HS-5 (cell line): Measurements from ENCODE around the gene IL1R2.

ENCODE experiments used
- DNase-seq: peaks from one replicate; pipeline ENCODE4 v3.0.0-alpha.2; 2012; ENCODE audit warnings: low read depth

IL1R2 gene, protein sequence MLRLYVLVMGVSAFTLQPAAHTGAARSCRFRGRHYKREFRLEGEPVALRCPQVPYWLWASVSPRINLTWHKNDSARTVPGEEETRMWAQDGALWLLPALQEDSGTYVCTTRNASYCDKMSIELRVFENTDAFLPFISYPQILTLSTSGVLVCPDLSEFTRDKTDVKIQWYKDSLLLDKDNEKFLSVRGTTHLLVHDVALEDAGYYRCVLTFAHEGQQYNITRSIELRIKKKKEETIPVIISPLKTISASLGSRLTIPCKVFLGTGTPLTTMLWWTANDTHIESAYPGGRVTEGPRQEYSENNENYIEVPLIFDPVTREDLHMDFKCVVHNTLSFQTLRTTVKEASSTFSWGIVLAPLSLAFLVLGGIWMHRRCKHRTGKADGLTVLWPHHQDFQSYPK

DNA sequence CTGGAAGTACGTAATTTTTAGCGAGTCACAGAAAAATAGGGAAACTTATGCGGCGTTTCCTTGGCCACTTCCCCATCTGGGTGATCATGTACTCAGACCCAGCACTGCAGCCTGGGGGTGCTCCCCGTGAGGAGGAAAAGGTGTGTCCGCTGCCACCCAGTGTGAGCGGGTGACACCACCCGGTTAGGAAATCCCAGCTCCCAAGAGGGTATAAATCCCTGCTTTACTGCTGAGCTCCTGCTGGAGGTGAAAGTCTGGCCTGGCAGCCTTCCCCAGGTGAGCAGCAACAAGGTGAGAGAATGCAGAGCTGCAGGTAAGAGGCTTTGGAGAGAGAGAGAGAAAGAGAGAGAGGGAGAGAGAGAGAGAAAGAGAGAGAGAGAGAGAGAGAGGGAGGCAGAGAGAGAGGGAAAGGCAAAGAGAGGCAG, at the start of gene IL1R2:
Gene IL1R2, plus strand, starts transcription at position 240 of the 425 bp plus-strand sequence. CDS start 16,616 bp downstream, outside the sequence.
- DNase-seq, result no peak

DNA sequence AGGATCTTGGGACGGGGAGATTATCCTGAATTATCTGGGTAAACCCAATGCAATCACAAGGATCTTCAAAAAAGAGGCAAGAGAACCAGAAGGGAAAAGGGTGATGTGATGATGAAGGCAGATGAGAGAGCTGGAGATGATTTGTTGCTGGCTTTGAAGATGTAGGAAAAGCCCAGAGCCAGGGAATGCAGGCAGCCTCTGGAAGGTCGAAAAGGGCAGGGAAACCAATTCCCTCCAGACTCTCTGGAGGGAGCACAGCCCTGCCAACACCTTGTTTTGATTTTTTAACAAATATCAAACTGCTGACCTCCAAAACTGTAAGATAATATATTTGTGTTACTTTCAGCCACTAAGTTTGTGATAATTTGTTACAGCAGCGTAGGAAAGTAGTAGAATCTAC, 48.9 kb upstream of the IL1R2 start:
- DNase-seq, result no peak

DNA sequence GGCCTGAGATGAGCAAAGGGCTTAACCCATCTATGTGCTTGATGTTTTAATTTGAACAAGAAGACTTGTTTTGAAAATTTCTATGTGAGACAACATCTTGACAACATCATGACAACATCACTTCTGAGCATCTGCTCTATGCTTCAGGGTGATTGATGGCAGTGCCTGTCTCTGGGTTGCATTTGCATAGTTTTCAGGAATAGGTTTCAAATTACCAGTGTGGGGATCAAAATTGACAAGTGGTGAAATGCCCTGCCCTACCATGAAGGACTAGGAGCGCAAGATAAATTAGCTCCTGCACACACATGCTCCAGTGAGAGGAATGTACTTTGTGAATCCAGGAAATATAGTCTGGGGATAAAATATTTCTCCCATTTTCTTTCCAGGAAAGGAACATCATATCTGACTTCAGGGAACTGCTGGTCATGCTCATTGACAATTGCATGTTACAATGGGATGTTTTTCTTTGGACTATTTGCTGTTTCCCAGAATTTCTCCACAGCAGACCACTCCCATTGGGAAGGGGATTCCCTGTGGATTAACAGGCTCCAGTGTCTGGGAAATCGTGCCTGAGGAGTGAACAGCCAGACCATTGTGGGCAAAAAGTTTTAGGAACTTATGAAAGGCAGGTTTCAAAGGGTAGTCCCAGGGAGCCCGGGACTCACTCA, 45.3 kb upstream of the IL1R2 start:
- DNase-seq, result no peak

DNA sequence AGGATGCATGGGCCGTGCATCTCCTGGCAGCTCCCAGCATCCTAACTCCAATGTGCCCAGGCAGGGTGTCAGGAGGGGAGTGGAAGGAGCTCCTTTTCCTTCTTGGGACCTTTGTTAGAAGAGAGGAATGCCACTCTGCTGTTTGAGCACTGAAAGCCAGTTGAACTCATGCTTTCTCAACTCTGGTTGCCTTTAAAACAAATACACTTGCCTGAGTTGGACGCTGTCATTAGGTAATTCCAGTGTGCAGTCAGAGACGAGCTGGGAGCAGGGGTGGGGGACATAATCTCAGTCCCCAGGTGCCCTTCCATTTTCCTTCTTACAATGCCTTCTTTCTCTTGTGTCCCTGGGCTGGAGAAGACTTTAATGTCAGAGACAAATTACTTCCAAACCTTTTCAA, 44.4 kb upstream of the IL1R2 start:
- no peak for DNase-seq

DNA sequence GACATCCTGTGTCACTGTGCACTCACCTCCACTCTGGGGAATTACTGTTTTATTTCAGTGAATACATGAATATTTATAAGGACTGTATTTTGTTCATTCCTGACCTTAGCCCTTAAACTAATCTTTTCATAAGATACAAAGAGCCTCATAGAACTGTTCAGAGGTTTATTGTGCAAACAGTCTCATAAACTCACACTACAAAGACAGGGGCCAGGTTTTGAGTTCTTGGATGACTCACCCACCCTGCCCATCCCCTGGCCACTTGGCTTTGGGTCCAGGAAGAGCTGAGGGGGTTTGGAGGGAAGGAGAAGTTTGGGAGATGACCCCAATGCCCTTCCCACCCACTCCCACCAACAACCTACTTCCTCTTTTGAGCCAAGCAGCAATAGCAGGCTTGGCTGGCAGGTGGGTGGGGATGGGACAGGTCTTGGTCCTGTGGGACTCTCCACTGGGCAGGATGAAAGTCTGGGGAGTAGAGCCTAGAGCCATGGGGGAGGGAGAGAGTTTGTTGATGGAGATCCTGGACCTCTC, 43.1 kb upstream of the IL1R2 start:
- no peak for DNase-seq

DNA sequence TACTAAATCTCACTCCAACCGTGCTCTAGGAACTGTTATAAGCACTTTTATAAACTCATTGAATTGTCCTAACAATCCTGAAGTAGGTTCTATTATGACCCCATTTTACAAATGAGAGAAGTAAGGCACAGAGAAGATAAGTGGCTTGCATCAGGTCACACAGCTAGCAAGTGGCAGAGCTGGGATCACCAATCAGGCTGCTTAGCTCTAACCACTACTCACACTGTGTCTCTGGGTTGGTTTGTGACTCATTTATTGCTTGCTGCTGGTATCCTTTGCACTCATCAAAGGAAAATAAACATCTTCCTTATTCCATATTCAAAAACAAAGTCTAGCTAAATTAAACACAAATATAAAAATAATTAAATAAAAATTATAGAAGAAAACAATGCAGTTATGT, 42.5 kb upstream of the IL1R2 start:
- DNase-seq, result no peak

DNA sequence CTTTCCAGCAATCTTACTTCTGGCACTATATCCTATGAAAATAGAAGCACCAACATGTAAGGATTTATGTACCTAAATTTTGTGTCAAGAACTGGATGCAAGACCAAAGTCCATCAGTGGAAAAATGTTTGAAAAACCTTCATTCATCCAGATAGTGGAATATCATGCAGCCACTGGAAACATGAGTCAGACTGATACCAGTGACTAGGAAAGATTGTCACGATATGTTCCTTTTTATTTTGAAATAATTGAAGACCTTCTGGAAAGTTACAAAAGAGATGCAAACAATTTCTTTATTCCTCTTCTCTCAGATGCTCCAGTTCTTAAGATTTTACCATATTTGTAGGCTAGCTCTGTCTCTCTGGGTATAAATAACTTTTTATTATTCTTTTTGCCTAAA, 40.5 kb upstream of the IL1R2 start:
- DNase-seq, result no peak

DNA sequence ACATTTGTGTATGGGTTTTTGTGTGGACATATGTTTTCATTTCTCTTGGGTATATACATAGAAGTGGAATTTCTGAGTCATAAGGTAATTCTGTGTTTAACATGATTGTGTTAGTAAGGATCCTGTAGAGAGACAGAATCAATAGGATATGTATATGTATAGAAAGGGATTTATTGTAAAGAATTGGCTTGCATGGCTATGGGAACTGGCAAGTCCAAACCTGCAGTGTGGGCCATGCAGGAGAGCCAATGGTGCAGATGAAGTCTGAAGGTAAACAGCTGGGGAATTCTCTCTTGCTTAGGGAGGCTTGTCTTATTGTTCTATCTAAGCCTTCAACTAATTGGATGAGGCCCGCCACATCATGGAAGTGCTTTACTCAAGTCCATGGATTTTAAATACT, 39.2 kb upstream of the IL1R2 start:
- no peak for DNase-seq

DNA sequence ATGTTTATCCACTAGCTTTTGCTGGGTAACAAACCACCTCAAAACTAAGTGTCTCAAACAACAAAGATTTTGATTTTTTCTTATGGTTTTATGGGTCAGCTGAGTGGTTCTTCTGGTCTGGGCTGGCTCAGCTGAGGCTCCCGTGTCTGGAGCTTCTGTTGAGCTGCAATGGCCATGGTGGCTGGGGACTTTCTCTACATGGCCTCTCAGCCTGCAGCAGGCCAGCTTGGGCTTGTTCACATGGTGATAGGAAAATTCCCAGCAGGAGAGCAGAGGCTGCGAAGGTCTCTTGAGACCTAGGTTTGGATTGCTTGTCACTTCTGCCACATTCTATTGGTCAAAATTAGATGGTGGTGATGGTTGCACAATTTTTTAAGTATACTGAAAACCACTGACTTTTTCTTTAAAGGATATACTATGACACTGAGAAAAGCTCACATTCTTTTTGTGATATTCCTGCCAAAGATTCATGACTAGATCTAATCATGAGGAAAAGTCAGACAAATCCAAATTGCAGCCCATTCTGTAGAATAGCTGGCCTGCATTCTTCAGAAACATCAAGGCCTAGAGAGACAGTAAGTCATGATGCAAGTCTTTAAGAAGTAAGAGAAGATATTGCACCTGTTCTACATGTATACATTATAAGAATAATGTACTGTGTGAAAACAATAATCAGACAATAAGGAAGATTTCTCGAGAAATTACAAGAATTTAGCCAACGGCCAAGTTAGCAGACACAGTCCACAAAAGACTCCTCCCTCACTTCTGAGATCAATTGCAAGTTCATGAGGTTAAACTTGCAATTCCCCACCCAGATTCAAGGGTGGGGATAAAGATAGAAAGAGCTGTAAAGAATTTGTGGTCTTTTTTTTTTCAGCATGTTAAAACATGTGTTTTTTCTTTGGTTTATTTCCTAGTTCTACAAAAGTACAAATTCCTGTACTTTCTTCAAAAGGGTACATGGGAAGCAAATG, 35.0 kb upstream of the IL1R2 start:
- DNase-seq, result no peak

DNA sequence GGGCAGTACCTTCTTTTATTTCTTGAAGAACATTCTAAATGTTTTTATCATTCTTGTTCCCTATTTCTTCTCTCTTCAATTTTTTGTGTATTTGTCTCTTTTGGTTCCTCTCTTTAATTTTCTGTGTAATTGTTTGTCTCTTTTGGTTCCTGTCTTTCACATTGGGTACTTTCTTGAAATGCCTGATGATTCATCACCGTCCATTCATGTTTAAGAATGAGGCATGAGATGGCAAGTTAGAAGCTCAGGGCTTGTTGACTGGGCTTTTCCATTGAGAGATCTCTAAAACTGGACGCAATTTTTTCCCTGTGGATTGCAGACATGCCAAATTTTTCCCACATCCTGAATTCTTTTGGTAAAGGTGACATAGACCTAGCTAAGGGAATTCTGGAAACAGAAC, 33.7 kb upstream of the IL1R2 start:
- DNase-seq, result no peak

DNA sequence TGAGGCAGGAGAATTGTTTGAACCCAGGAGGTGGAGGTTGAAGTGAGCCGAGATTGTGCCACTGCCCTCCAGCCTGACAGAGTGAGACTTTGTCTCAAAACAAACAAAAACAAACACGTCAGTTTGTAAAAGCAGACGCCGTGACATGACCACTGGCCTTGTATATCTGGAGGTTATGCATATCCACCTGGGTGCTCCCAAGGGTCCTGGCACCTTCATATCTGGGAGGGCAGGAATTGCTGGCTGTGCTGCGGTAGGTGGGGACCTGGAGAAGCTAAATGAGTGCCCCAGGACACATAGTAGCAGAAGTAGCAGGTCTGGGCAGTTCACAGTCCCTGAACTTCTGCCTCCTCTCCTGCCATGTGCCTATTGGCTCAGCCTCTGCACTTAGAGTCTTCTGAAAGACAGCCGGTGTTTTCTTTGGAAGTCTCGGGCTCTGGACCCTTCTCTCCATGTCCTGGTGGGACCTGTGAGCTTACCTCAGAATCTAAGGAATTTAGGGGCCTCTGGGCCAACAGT, 30.9 kb upstream of the IL1R2 start:
- DNase-seq, result no peak

DNA sequence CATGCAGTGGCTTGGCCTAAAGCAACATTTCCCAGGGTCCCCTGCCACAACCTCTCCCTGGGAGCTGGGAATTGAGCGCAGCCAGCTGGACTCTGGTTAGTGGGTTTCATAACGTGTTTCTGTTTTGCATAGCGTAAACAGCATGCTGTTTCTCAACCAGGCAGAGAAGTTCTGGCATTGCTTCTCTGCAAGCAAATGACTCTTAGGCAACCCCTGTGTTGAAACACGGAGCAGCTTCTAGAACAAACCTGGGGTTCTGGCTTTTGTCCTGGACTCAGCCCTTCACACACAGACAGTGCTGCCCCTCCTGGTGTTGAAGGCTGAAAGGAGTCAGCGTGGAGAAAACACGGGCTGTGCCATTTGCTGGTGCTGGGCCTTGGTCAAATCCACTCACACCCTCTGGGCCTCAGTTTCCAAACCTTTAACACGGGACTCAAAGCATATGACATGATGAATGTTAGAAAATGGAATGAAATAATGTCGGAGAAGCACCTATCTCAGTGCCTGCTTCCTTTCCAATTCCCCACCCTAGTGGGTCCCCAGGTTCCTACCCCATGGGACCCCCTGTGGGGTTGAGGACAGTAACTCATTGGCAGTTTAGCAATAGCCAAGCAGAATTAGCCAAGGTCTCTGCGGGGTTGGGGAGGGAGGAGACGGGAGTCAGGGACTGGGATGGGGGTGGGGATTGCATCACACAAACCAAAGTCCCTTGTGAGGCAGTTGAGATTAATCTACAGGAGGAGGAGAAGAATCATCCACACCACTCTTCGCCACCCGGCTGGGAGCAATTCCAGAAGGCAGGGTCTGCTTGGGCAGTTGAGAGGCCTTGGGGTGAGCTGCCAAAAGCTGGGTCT, 30.2 kb upstream of the IL1R2 start:
- DNase-seq, result no peak

DNA sequence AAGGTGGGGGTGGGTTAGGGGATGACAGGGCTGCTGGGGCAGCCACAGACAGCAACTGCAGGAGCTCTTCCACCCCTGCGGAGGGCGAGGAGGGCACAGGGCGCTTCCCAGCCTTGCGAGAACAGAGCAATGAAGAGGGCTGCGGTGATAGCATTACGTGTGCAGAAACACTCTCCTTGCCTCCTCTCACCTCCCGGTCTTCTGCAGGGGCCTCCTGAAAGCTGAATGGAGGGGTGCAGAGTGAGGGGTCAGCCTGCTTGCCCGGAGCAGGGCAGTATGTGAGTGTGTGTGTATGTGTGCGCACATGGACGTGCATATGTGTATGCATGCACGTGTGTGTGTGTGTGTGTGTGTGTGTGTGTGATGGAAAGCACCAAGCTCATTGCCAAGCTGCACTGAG, 29.5 kb upstream of the IL1R2 start:
- no peak for DNase-seq

DNA sequence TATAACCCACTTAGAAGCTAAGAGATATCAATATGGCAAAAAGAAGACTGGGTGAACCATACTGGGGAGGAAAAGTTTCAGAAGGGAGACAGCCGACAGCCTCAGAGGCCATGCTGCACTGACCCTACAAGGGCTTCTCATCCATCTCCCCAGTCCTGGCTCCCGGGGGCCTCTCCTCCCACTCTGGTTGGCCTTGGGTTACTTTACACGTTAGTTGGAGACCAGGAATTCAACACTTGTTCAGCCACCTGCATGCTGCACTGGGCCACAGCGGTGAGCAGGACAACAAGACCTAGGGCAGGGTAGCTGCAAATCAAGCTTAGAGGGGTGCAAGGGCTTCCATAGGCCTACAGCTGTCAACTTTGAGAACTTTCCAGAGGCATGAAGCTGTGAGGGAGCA, 28.6 kb upstream of the IL1R2 start:
- DNase-seq, result no peak

DNA sequence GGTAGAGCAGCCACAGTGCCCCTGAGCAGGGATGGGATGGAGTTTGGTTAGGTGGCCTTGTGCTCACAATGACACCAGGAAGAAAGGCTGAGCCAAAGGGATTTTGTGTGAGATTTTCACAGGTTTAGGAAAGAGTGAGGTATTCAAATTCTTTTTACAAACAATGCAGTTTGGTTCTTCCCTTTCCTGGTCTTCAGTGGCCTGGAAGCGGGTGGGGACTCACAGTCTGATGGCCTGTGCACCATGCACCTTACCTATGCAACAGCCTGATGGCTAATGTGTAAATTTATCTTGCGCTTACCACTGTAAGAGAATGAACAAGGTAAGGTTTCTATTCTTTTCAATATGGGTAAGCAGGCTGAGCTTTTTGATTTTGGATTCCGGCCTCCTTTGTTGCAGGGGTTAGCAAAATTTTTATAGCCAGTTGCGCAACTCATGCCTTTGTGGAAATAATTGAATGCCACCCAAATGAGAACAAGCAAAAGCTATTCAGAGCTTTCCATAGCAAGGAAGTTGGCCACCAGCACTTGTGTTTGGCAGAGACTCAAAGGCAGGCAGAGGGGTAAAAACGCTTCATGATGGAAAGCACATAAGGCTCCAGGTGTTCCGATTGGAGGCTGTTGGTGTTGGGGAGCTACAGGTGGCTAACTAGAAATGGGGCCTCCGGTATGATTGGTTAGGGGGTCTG, 23.8 kb upstream of the IL1R2 start:
- DNase-seq, result no peak

DNA sequence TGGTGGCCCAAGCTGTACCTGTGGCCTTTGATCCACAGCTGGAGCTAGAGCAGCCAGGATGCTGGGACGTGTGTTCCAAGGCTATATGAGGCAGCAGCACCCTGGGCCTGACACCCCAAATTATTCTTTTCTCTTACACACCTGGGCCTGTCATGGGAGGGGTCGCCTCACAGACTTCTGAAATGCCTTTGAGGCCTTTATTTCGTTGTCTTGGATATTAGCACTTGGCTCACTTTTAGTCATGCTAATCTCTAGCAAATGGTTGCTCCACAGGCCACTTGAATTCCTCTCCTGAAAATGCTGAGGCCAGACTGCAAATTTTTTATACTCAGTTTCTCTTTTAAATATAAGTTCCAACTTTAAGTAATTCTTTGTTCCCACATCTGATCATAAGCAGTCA, 22.0 kb upstream of the IL1R2 start:
- no peak for DNase-seq

DNA sequence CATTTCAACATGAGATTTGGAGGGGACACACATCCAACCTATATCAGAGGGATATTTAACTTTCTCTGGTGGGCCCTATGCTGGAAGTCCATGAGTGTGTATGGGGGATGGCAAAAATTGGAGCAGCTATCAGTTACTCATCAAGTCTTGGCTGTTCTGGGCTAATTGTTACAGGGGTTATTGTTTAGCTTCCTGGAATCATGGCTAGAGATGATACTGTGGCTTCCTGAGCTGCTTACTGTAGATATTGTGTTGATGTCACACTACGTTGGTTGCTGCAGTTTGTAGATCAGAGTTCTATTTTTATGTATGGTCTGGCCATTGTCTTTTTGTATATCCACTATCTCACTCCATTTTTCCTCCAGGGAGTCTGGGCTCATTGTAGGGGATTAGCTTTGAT, 20.9 kb upstream of the IL1R2 start:
- no peak for DNase-seq

DNA sequence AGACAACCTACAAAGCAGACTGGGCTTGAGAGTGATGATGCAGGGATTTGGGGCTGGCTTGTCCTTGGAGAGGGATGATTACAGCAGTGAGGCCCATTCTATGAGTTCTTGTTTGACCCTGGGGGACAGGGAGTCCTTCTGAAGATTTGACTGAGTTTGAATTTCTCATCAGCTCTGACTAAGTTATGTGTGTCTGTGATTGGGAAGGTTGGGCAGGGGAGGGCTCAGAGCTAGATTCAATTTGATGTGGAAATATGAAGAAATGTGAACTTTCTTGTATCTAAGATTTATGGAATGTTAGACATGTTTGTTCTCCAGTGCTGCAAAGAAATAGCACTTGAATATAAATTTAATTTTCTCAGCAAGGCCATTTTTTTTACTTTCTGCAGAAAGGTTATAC, 19.9 kb upstream of the IL1R2 start:
- DNase-seq, result no peak

DNA sequence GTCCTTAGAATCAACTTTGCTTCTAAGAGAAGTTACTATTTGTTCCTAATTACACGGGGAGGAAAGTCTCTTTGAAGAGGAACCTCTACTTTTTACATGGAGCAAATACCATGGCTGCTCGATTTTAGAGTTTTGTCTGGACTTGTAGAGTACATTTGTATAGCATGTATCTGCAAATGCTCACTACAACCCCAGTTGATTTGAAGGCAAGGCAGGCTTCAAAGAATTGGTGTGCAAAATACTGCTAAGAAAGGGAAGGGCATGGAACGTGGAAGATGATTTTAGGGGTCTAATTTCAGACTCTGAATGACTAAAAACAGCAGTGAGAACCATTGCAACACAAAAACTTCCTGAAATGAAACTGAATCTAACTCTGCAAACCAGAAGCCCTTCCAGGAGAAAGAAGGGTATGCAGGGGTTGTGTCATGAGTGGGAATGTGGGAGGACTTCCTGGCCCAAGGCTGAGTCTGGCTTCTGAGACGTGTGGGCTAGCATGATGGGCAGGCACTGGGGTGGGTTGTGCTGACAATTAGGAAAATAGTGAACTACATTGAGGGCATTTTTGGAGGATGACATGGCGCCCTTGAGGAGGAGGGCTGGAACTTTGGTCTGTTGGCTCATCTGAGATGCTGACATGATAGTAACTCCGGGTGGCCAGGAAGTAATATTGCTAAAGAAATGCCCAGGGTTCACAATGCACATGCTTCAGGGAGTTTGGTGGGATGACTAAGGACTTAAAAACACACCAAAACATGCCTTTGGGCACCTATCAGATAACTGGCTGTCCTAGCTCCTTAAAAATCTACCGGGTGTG, 18.9 kb upstream of the IL1R2 start:
- DNase-seq, result peak; percentile 94

DNA sequence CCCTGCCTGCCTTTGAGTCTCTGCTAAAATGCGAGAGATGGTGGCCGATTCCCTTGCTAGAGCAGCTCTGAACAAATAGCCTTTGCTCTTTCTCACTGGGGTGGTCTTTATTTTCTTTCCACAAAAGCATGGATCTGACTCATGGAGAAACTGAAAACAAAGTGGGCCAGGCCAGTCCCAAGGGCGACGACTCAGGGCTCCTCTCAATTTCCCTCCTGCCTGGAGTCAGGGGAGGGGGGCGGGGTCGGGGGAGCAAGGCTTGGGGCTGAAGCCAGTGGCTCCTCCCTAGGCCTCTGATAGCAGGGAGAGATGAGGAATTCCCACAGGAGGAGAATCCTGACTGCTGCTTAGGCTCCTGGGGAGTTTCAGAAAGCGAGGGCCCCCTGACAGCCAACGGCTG, 17.1 kb upstream of the IL1R2 start:
- DNase-seq, result peak; percentile 10
